ENCODE data around the gene ADAMTS10. TPM values are rescaled to one million over a fixed set of nuclear protein-coding genes. Genes with fewer than 3 reads are reported as not detected.
"Not testable (repeated sequence)": the region's sequence is repeated elsewhere in the genome, so short reads cannot be mapped to it uniquely, and the experiment has no call there.

Gene ADAMTS10
- total RNA-seq, 1 experiment from 2014 or later, result 26.5 TPM

DNA sequence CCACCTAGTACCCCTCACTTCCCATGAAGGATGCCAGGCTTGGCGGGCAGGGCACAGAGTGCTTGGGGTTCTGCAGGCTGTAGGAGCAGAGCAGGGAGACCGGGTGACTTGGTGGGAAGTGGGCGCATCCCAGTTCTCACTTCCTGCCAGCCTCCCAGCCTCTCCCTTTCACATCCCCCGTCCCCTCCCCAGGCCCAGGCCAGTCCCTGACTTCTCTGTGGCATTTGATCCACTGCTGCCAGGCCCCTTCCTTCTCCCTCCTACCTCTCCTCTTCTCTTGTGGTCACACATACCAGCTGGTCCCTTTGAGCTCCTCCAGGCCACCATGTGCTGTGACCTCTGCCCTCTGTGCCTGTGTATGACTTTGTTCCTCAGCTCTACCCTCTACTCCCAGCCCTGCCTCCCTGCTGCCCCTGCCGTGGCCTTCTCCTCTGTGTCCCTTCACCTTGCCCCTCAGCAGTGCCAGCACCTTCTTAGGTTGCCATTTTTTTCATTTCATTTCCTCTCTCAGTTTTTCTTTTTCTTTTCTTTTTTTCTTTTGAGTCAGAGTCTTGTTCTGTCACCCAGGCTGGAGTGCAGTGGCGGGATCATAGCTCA, 52.8 kb downstream of the ADAMTS10 start:
- H3K27ac Mint-ChIP-seq, result peak overlapping the region in 2 of 3 experiments; percentile 11 to 21; a peak in 1 of 7 replicates
- Histone ChIP-seq H2BK15ac (ENCODE audit: low read depth, low read length) (no peak overlapping the region), H3K9me3 (ENCODE audit: control insufficient read depth, low read depth, low read length) (no peaks in the 10 kb centered on the region), H3K4ac (ENCODE audit: low read depth, low read length) (no peak overlapping the region), H2AFZ (ENCODE audit: low read length) (no peak overlapping the region), H3K23ac (ENCODE audit: insufficient read length, low read depth, low read length) (no peak overlapping the region), H4K5ac (ENCODE audit: insufficient read length, low read depth, low read length) (peak overlapping the region; percentile 72), H4K91ac (ENCODE audit: insufficient read length, low read depth, low read length) (no peak overlapping the region), H3K4me1 (ENCODE audit: insufficient read depth, low read length) (no peaks in the 10 kb centered on the region; the same call in 1 of the 2 replicates), H2BK120ac (ENCODE audit: low read depth, low read length, poor library complexity, severe bottlenecking) (no peak overlapping the region), H2AK5ac (ENCODE audit: insufficient read length, low read length) (no peak overlapping the region), H3K18ac (ENCODE audit: insufficient read length, low read depth, low read length) (peak overlapping the region; percentile 64), H3K27ac (ENCODE audit: insufficient read length, low read depth, low read length) (peak overlapping the region; percentile 26), H3K9ac (ENCODE audit: extremely low read depth, insufficient read length, low read length) (no peak overlapping the region), H3K56ac (ENCODE audit: insufficient read length, low read depth, low read length) (no peak overlapping the region), H4K8ac (replicated peaks; ENCODE audit: insufficient read length, low read depth, low read length) (no peak overlapping the region), H3K23me2 (ENCODE audit: insufficient read length, low read depth, low read length, poor library complexity, severe bottlenecking) (no peaks in the 10 kb centered on the region), H3T11ph (ENCODE audit: low read length) (no peak overlapping the region), H4K20me1 (ENCODE audit: control insufficient read depth, insufficient read depth, insufficient read length) (no peaks in the 10 kb centered on the region), H3K27me3 (ENCODE audit: insufficient read depth, low read length) (no peaks in the 10 kb centered on the region), H3K79me1 (ENCODE audit: insufficient read depth, low read depth, low read length, poor library complexity, severe bottlenecking) (no peaks in the 10 kb centered on the region), H3K79me2 (ENCODE audit: insufficient read depth, low read length) (no peaks in the 10 kb centered on the region), H2BK20ac (ENCODE audit: low read depth, low read length, poor library complexity, severe bottlenecking) (no peak overlapping the region), H3K4me2 (ENCODE audit: insufficient read depth, insufficient read length, low read length) (no peak overlapping the region), H3K14ac (ENCODE audit: insufficient read depth, low read length) (no peak overlapping the region), H2BK12ac (ENCODE audit: insufficient read length, low read depth, low read length) (no peak overlapping the region), H2BK5ac (ENCODE audit: insufficient read length, low read length) (no peak overlapping the region)
- no peak for DNase-seq
- H3K4me1 Mint-ChIP-seq, result peaks cover 5 to 13% of the 10 kb centered on the region in 2 experiments
- no peak overlapping the region for H3K4me3 Mint-ChIP-seq
- peaks cover 15% of the 10 kb centered on the region for H3K27me3 Mint-ChIP-seq (ENCODE audit: low read depth)
- TF ChIP-seq, protein P1, sequence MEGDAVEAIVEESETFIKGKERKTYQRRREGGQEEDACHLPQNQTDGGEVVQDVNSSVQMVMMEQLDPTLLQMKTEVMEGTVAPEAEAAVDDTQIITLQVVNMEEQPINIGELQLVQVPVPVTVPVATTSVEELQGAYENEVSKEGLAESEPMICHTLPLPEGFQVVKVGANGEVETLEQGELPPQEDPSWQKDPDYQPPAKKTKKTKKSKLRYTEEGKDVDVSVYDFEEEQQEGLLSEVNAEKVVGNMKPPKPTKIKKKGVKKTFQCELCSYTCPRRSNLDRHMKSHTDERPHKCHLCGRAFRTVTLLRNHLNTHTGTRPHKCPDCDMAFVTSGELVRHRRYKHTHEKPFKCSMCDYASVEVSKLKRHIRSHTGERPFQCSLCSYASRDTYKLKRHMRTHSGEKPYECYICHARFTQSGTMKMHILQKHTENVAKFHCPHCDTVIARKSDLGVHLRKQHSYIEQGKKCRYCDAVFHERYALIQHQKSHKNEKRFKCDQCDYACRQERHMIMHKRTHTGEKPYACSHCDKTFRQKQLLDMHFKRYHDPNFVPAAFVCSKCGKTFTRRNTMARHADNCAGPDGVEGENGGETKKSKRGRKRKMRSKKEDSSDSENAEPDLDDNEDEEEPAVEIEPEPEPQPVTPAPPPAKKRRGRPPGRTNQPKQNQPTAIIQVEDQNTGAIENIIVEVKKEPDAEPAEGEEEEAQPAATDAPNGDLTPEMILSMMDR (conservative IDR thresholded peaks at IDR 0.05), result no peak
- no peaks in the 10 kb centered on the region; a peak in 1 of 7 replicates for H3K36me3 Mint-ChIP-seq (ENCODE audit: insufficient read depth in 1 of 3, low read depth in 3 of 3)
- H3K9me3 Mint-ChIP-seq, result no peaks in the 10 kb centered on the region
- no CpG with 5 or more reads among the region's 6 CpGs for WGBS (ENCODE audit: extremely low coverage, insufficient read length, low lambda C conversion rate)

DNA sequence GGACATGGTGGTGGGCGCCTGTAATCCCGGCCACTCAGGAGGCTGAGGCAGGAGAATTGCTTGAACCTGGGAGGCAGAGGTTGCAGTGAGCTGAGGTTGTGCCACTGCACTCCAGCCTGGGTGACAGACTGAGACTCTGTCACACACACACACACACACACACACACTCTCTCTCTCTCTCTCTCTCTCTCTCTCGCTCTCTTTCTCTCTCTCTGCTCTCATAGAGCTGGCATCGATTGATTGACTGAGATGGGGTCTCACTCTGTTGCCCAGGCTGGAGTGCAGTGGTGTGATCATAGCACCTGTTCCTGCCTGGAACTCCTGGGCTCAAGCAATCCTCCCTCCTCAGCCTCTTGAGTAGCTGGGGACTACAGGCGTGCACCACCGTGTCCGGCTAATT, 56.8 kb downstream of the ADAMTS10 start:
- not testable (repeated sequence) for H4K91ac ChIP-seq (ENCODE audit: insufficient read length, low read depth, low read length); H3K79me2 ChIP-seq (ENCODE audit: insufficient read depth, low read length); H3K9me3 ChIP-seq (ENCODE audit: control insufficient read depth, low read depth, low read length); H3K9me3 Mint-ChIP-seq; H3K23me2 ChIP-seq (ENCODE audit: insufficient read length, low read depth, low read length, poor library complexity, severe bottlenecking); H4K8ac ChIP-seq (replicated peaks; ENCODE audit: insufficient read length, low read depth, low read length); H3T11ph ChIP-seq (ENCODE audit: low read length); H3K36me3 Mint-ChIP-seq (ENCODE audit: insufficient read depth in 1 of 3, low read depth in 3 of 3); H3K4me3 Mint-ChIP-seq; H3K4me1 ChIP-seq (ENCODE audit: insufficient read depth, low read length); H3K4me2 ChIP-seq (ENCODE audit: insufficient read depth, insufficient read length, low read length); H3K23ac ChIP-seq (ENCODE audit: insufficient read length, low read depth, low read length); H3K18ac ChIP-seq (ENCODE audit: insufficient read length, low read depth, low read length); H3K9ac ChIP-seq (ENCODE audit: extremely low read depth, insufficient read length, low read length); H2AFZ ChIP-seq (ENCODE audit: low read length); H3K27ac ChIP-seq (ENCODE audit: insufficient read length, low read depth, low read length); H3K4ac ChIP-seq (ENCODE audit: low read depth, low read length); H3K27me3 ChIP-seq (ENCODE audit: insufficient read depth, low read length); H4K20me1 ChIP-seq (ENCODE audit: control insufficient read depth, insufficient read depth, insufficient read length); H2BK12ac ChIP-seq (ENCODE audit: insufficient read length, low read depth, low read length); H3K27ac Mint-ChIP-seq; H2BK15ac ChIP-seq (ENCODE audit: low read depth, low read length); H3K79me1 ChIP-seq (ENCODE audit: insufficient read depth, low read depth, low read length, poor library complexity, severe bottlenecking); H4K5ac ChIP-seq (ENCODE audit: insufficient read length, low read depth, low read length); DNase-seq; H3K14ac ChIP-seq (ENCODE audit: insufficient read depth, low read length); H2BK20ac ChIP-seq (ENCODE audit: low read depth, low read length, poor library complexity, severe bottlenecking); H3K56ac ChIP-seq (ENCODE audit: insufficient read length, low read depth, low read length); H2AK5ac ChIP-seq (ENCODE audit: insufficient read length, low read length); H2BK120ac ChIP-seq (ENCODE audit: low read depth, low read length, poor library complexity, severe bottlenecking); H2BK5ac ChIP-seq (ENCODE audit: insufficient read length, low read length)
- Mint-ChIP-seq H3K27me3 (ENCODE audit: low read depth) (peaks cover 19% of the 10 kb centered on the region), H3K4me1 (peaks cover 4 to 12% of the 10 kb centered on the region in 2 experiments)
- no CpG with 5 or more reads among the region's 7 CpGs for WGBS (ENCODE audit: extremely low coverage, insufficient read length, low lambda C conversion rate)

Data from H9 (cell line).